Spinal cord (tissue), 10 donors: ENCODE results near the gene EFS. TPM values are rescaled to one million over a fixed set of nuclear protein-coding genes. Genes with fewer than 3 reads are reported as not detected.
A peak's percentile ranks its signal among the peaks of the same experiment; 100 is the strongest.

ENCODE experiments used
- DNase-seq, 6 donors: peaks; one replicate each; pipeline versions ENCODE4 v3.0.0 to v3.0.0-alpha.2; 2013 to 2015; ENCODE audit warnings: low spot score in 6 of 6, low read depth in 4 of 6
- H3K27ac ChIP-seq: one replicate; pipeline ENCODE4 v1.5.1; 2013; ENCODE audit warnings: low read depth, low read length, control low read depth
- H3K27me3 ChIP-seq: one replicate; pipeline ENCODE4 v1.6.1; 2013; ENCODE audit warnings: low read length; ENCODE audit not compliant: control insufficient read depth, insufficient read depth
- H3K36me3 ChIP-seq: one replicate; pipeline ENCODE4 v1.6.1; 2013; ENCODE audit warnings: low read length; ENCODE audit not compliant: control insufficient read depth, insufficient read depth
- H3K4me1 ChIP-seq: one replicate; pipeline ENCODE4 v1.6.1; 2013; ENCODE audit warnings: low read length; ENCODE audit not compliant: control insufficient read depth, insufficient read depth
- H3K4me3 ChIP-seq: one replicate; pipeline ENCODE4 v1.5.1; 2013; ENCODE audit warnings: low read depth, low read length, control low read depth
- H3K9me3 ChIP-seq: one replicate; pipeline ENCODE4 v1.6.1; 2013; ENCODE audit warnings: low read length; ENCODE audit not compliant: control insufficient read depth, insufficient read depth
- WGBS: methylation state at CpG from one replicate; pipeline ENCODE4 v1.1.5; 2013; ENCODE audit warnings: missing lambda C conversion rate; ENCODE audit not compliant: insufficient coverage; 5-methylcytosine and 5-hydroxymethylcytosine counted together
- polyA plus RNA-seq, 2 donors: library from polyadenylated mRNA; unstranded; fragments of 120-200 nt; gene quantifications; one replicate each; pipeline ENCODE4 v1.2.1, GENCODE V29; 2013; ENCODE audit not compliant: insufficient read length in 2 of 2
- total RNA-seq, 2 donors: library from RNA; depleted of rRNA in 1 of 2; stranded (reverse); fragments of 120-200 nt in 1 of 2; fragments of >200 nt in 1 of 2; gene quantifications; one replicate each; pipeline versions ENCODE4 v1.2.3 to v1.2.4, GENCODE V29; 2013 to 2014
- donor health status: healthy.

EFS gene
- total and polyA plus RNA-seq, 4 donors: 11.1 to 45.6 (median 34.6) TPM

DNA sequence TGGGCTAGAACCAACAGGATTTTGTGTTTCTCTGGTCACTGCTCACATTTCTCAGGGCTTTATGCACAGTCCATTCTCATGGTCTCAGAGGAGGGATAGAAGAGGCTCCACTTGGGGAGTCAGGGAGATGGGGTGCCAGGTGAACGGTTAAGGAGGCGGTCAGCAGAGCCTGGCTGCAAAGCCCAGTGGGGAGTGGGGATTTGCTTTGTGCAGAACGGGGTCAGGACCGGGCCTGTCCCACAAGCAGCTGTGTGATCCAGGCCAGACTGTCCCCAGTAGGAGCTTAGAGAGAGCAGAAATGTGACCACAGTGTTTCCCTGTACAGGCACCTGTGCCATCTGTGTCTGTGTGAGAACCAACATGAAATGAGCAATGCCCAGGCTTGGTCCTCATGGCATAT lies 16.0 kb upstream of the EFS start:
- Histone ChIP-seq H3K36me3 (no peaks in the 10 kb centered on the region), H3K27me3 (no peaks in the 10 kb centered on the region), H3K9me3 (no peaks in the 10 kb centered on the region), H3K27ac (no peak overlapping the region), H3K4me3 (no peak overlapping the region), H3K4me1 (peaks cover 58% of the 10 kb centered on the region)
- no peak for DNase-seq
- 76% methylated on average over 4 of the region's 4 CpGs for WGBS

DNA sequence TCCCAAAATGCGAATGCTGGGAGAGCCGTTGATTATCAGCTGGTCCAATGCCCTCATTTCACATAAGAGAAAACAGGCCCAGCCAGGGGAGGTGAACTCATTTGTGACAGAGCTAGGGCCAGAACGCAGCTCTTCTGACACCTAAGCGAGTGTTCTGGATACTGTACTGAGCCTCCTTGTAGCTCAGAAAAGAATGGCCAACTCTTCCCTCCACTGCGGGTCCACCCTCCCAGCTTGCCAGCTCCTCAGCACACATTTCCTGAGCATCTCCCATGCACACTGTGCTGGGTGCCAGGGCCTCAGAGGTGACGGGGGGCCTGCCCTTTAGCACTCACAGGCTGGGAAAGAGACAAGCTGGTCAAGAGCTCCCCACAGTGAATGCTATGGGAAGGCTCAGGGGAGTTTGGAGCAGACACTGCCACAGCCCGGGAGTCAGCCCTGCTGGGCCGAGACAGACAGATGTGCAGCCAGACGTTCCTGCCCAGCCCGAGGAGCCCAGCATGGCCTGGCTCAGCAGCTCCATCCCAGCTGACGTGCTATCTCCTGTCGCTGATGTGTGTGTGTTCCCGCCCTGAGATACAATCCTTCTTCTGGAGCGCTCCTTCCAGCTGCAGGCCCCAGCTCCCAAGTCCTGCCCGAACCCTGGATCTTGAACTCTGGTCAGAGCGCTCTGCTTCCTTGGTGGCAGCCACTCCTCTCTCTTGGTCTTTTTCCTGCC lies 15.4 kb upstream of the EFS start:
- Histone ChIP-seq H3K9me3 (no peaks in the 10 kb centered on the region), H3K4me1 (peaks cover 64% of the 10 kb centered on the region), H3K27ac (no peak overlapping the region), H3K36me3 (peaks cover 3% of the 10 kb centered on the region), H3K27me3 (no peaks in the 10 kb centered on the region), H3K4me3 (no peak overlapping the region)
- no peak for DNase-seq
- 70% methylated on average over 15 of the region's 16 CpGs for WGBS

DNA sequence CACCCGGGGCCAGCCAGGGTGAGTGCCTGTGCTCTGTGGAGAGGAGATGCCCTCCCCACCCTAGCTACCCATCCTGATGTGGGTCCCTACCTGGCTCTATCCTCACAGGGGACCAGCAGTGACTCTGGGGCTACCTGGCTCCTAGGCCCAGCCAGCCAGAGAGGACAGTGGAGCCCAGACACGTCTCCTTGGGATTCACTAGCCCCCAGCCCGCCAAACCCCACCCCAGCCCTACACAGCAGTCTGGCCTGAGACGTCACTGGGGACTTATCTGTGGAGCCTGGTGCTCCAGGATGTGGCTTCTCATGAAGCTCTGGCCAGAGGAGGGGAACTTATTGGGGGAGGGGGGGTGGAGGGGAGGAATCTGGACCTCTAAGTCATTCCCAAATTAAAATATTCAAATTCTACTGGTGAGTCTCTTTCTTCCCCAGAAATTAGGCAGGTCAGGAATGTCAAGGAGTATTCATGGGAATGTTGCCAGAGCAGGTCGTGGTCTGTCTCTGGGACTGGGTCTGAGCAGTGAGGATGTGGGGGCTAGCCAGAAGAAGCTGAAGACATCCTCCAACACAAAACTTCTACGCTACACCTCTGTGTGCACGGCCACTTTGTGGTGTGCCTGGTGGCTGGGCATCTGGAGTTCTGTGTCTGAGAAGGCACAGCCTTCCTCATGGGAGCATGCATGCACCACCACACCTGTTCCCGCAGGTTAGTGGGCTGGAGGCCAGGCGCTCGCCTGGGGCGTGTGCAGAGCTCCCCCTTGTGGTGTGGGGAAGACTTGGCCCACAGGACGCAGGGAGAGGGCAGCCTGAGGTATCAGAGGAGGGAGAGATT lies 14.6 kb upstream of the EFS start:
- no peak overlapping the region for H3K4me3 ChIP-seq
- peak in 1 of 6 donors; percentile 7 for DNase-seq
- peaks cover 3% of the 10 kb centered on the region for H3K36me3 ChIP-seq
- no peak overlapping the region for H3K27ac ChIP-seq
- WGBS: 76% methylated on average over 4 of the region's 12 CpGs
- H3K27me3 ChIP-seq: no peaks in the 10 kb centered on the region
- no peaks in the 10 kb centered on the region for H3K9me3 ChIP-seq
- H3K4me1 ChIP-seq: peaks cover 70% of the 10 kb centered on the region

DNA sequence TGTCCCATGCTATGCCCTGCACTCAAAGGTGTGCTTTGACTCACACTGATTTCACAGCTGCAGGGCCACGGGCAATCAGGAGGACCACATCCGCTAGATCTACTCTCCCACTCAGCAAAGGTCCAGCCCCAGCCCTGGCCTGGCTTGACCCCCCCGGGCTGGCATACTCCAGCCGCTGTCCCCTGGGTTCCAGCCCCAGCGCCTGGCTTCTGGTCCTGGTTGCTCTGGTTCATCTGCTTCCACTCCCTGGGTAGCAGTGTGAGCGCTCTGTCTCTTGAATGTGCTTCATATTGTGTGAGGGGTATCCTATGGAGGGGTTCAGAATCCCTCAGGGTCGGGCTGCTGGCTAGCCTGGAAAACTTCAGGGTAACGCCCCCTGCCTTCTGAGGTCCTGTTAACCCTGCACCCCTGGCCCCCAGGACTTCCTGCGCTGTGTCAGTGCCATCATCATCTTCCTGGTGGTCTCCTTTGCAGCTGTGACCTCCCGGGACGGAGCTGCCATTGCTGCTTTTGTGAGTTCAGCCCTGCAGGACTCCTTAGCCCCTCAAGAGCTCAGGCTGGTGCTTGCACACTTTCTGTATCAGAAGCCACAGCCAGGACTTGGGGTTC lies 13.7 kb upstream of the EFS start:
- Histone ChIP-seq H3K27ac (no peak overlapping the region), H3K27me3 (no peaks in the 10 kb centered on the region), H3K9me3 (no peaks in the 10 kb centered on the region), H3K4me3 (peak overlapping the region; percentile 50), H3K4me1 (peaks cover 70% of the 10 kb centered on the region), H3K36me3 (peaks cover 3% of the 10 kb centered on the region)
- WGBS: 78% methylated on average over 11 of the region's 11 CpGs
- no peak for DNase-seq

DNA sequence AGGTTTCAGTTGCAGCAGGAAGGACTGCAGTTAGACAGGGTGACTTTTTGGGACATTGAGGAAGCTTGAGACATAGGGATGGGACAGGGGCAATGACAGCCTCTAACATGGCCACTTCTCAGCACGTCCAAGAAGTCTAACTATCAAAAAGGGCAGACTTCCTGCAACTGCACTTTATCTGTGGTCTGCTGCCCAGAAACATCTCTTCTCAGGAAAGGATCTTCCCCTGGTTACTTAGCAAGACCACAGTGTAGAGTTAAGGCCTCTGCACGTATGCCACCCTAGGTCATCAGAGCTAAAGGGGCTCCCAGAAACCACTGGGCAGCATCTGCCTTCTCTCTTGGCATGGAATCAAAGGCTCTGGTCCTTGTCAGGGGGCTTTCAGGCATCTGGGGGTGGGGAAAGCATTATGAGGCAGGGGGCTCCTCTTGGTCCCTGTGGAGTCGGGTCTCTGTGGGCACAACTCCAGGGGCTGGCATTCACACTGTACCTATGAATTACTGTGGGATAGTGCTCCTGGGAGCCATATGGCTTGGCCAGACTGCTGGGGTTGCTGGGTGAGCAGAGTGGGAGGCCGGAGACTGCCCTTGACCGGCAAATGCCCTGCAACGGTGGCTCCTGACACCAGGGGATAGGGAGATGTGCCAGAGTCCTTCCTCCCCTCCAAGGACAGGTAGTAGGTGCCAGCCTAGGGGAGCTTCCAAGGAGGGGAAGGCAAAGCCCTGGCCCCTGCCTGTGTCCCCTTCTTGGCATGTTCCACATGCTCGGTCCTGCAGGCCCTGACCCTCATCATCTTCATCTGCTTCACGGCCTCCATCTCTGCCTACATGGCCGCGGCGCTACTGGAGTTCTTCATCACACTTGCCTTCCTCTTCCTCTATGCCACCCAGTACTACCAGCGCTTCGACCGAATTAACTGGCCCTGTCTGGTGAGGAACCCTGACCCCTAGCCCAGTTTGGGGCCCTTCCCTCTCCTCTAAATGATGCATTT lies 12.9 kb upstream of the EFS start:
- H3K4me1 ChIP-seq: peaks cover 74% of the 10 kb centered on the region
- peak overlapping the region; percentile 50 for H3K4me3 ChIP-seq
- no peak for DNase-seq
- WGBS: 82% methylated on average over 12 of the region's 14 CpGs
- no peaks in the 10 kb centered on the region for H3K9me3 ChIP-seq
- H3K27ac ChIP-seq: peak overlapping the region; percentile 89
- H3K36me3 ChIP-seq: peaks cover 3% of the 10 kb centered on the region
- no peaks in the 10 kb centered on the region for H3K27me3 ChIP-seq

DNA sequence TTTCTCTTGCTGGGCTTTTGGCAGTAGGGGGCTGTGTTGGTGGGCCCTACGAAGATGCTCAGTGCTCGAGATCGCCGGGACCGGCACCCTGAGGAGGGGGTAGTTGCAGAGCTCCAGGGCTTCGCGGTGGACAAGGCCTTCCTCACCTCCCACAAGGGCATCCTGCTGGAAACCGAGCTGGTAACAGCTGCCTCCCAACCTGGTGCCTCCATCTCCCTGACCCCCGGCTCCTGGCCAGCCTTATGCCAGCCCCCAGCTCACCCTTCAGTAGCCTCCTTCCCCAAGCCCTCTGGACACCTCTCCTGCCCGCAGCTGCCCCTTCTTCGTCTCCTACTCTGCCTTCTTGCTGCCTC lies 12.2 kb upstream of the EFS start:
- 23% methylated on average over 5 of the region's 11 CpGs for WGBS
- peak overlapping the region; percentile 50 for H3K4me3 ChIP-seq
- no peak for DNase-seq

DNA sequence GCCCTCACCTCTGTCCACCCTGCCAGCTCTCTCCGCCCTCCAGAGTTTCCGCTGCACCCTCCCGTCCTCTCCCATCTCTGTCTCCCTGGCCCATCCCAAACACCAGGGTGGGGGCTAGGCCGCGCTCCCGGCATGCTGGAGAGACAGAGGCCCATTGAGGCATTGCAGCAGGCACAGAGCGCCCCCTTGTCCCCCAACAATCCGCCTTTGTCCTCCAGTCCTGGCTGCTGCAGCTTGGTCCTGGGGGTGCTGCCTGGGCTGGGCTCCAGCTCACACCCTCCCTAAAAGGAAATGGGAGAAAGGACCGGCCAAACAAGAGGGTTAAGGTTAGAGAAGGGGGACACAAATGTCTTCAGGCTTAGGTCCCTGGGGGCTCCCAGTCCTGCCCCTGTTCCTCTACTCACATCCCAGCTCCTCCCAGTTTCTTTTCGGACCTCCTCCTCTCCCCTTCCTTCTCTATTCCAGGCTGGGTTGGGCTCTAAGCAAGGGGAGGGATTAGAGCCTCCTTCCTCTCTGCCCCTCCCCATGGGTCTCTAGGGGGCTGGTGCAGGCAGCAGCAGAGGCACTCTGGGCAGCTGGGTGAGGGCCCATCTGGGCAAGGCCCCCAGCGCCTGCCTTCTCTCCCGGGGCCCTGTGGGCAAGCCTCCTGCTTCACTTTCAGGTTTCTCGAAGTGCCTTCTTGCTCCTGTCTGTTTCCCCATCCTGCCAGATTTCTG lies 11.7 kb upstream of the EFS start, which contains the start of gene CMTM5:
CMTM5 (plus strand) TSS at position 565 of the 716 bp plus-strand sequence. CDS start 206 bp downstream, outside the sequence.
- peak within 1 kb of the TSS; percentile 50 for H3K4me3 ChIP-seq
- peaks cover 3% of the 10 kb centered on the region for H3K36me3 ChIP-seq
- peak within 1 kb of the TSS; percentile 89 for H3K27ac ChIP-seq
- WGBS: 33% methylated on average over 10 of the region's 13 CpGs
- H3K27me3 ChIP-seq: no peaks in the 10 kb centered on the region
- DNase-seq: peak in 3 of 6 donors; percentile 68 to 90 (median 79)
- H3K4me1 ChIP-seq: peaks cover 72% of the 10 kb centered on the region
- H3K9me3 ChIP-seq: no peaks in the 10 kb centered on the region

More for the DNA sequence above, 12.2 kb upstream of the EFS start:
- H3K4me1 ChIP-seq: peaks cover 76% of the 10 kb centered on the region
- H3K9me3 ChIP-seq: no peaks in the 10 kb centered on the region
- peak overlapping the region; percentile 89 for H3K27ac ChIP-seq
- H3K27me3 ChIP-seq: no peaks in the 10 kb centered on the region
- H3K36me3 ChIP-seq: peaks cover 3% of the 10 kb centered on the region

DNA sequence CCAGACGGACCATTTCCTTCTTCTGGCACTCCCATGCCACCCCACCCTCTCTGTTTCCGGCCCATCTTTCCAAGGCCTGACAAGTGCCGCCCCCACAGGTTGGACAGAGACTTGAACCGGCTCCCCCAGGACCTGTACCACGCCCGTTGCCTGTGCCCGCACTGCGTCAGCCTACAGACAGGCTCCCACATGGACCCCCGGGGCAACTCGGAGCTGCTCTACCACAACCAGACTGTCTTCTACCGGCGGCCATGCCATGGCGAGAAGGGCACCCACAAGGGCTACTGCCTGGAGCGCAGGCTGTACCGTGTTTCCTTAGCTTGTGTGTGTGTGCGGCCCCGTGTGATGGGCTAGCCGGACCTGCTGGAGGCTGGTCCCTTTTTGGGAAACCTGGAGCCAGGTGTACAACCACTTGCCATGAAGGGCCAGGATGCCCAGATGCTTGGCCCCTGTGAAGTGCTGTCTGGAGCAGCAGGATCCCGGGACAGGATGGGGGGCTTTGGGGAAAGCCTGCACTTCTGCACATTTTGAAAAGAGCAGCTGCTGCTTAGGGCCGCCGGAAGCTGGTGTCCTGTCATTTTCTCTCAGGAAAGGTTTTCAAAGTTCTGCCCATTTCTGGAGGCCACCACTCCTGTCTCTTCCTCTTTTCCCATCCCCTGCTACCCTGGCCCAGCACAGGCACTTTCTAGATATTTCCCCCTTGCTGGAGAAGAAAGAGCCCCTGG lies 10.7 kb upstream of the EFS start:
- peak overlapping the region; percentile 89 for H3K27ac ChIP-seq
- H3K4me1 ChIP-seq: peaks cover 64% of the 10 kb centered on the region
- peaks cover 3% of the 10 kb centered on the region for H3K36me3 ChIP-seq
- H3K4me3 ChIP-seq: no peak overlapping the region
- no peaks in the 10 kb centered on the region for H3K27me3 ChIP-seq
- no peak for DNase-seq
- WGBS: 89% methylated on average over 20 of the region's 21 CpGs
- no peaks in the 10 kb centered on the region for H3K9me3 ChIP-seq
